Kidney (tissue), 14 donors: Measurements from ENCODE around the gene R3HDML. TPM values are rescaled to one million over a fixed set of nuclear protein-coding genes. Genes with fewer than 3 reads are reported as not detected.

Experiments
- DNase-seq, 5 donors: peaks; one replicate each; pipeline ENCODE4 v3.0.0-alpha.2; 2013 to 2020
- FAIRE-seq: peaks from 2 replicates; lab custom pipeline; 2012; peaks lifted over from hg19 to GRCh38; lab: Jason Lieb, UNC
- H3K27ac ChIP-seq, 2 donors: one replicate each; pipeline ENCODE4 v1.7.0; 2013; ENCODE audit warnings: low read depth in 2 of 2, low read length in 2 of 2, inconsistent platforms in 1 of 2
- H3K27me3 ChIP-seq: one replicate; pipeline ENCODE4 v1.7.1; 2013; ENCODE audit warnings: low read length, inconsistent platforms; ENCODE audit not compliant: control insufficient read depth, insufficient read depth
- H3K36me3 ChIP-seq, 3 donors: one replicate each; pipeline versions ENCODE4 v1.7.0 to v1.7.1; 2013; ENCODE audit warnings: low read length in 3 of 3, control low read depth in 1 of 3, inconsistent platforms in 1 of 3; ENCODE audit not compliant: insufficient read depth in 3 of 3, control insufficient read depth in 2 of 3
- H3K4me1 ChIP-seq, 3 donors: one replicate each; pipeline versions ENCODE4 v1.7.0 to v1.7.1; 2013; ENCODE audit warnings: low read length in 3 of 3, inconsistent platforms in 1 of 3, low read depth in 1 of 3; ENCODE audit not compliant: control insufficient read depth in 2 of 3, insufficient read depth in 2 of 3
- H3K4me3 ChIP-seq, 3 donors: one replicate each; pipeline versions ENCODE4 v1.7.0 to v1.8.1; 2013; ENCODE audit warnings: low read length in 3 of 3, control low read depth in 1 of 3, inconsistent platforms in 1 of 3
- H3K9ac ChIP-seq, 3 donors: one replicate each; pipeline versions ENCODE4 v1.7.0 to v1.7.1; 2013; ENCODE audit warnings: low read length in 3 of 3, control low read depth in 1 of 3, inconsistent platforms in 1 of 3
- H3K9me3 ChIP-seq, 3 donors: one replicate each; pipeline versions ENCODE4 v1.7.0 to v1.7.1; 2013; ENCODE audit warnings: low read length in 3 of 3, control low read depth in 1 of 3, inconsistent platforms in 1 of 3; ENCODE audit not compliant: control insufficient read depth in 2 of 3, insufficient read depth in 1 of 3
- intact Hi-C: fragments of 100-400 bp; cut with DNase I; formaldehyde crosslinking; loops from one replicate; pipeline ENCODE4 v1.11.1; 2022
- polyA plus RNA-seq: library from polyadenylated mRNA; stranded (reverse); fragments of 350-450 nt; fragmentation: Illumina TruSeq; extraction: RNeasy Lipid Tissue Mini Kit (QIAGEN cat#74804); gene quantifications from one replicate; pipeline ENCODE4 v1.2.3, GENCODE V29; 2014; ENCODE audit warnings: low read depth, low replicate concordance; ENCODE audit not compliant: insufficient read depth
- total RNA-seq: library from RNA; stranded (reverse); fragmentation: NEBNext Ultra II Directional; extraction: Animal tissue kit (Norgen Biotek cat#: 25700); gene quantifications from one replicate; pipeline ENCODE4 v1.2.1, GENCODE V29; 2021
- TF ChIP-seq, protein P1 (sequence below): IDR thresholded peaks from 3 replicates; pipeline ENCODE4 v1.5.1; 2012; ENCODE audit warnings: mild to moderate bottlenecking, moderate library complexity, borderline replicate concordance; ENCODE audit not compliant: insufficient read depth; ENCODE audit errors: extremely low read depth
- donor health status: control.
- donor health status: control.
- donor health status: control.
- donor health status: control.
- donor health status: control.
- donor health status: DM: yes; HTN: yes; CAD: no.
- donor health status: Normal renal cell carcinoma (clear cell type).

R3HDML gene
- total and polyA plus RNA-seq, 2 donors from 2014 or later, result not detected

DNA sequence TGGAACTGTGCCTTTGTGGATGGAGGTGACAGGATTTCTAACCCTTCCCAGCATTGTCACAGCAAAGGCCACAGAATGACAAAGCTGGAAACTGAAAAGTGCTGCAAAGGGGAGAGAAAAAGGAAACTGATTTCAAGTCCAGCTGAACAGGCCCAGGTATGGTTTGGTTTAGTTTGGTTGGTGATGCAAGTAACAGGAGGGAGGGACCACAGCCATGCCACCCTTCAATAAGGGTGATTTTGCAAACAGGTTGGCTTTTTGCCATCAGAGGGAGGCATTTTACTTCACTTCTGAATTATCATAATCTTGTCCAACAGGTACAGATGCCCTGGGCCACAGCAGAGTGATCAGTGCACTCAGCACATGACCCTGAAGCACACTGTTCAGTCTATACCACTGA is 32.5 kb upstream of the R3HDML start:
- Histone ChIP-seq H3K9me3 (no peaks in the 10 kb centered on the region), H3K36me3 (peaks cover 0 to 5% (median 4%) of the 10 kb centered on the region in 3 donors)
- intact Hi-C loops, result no loop called here

DNA sequence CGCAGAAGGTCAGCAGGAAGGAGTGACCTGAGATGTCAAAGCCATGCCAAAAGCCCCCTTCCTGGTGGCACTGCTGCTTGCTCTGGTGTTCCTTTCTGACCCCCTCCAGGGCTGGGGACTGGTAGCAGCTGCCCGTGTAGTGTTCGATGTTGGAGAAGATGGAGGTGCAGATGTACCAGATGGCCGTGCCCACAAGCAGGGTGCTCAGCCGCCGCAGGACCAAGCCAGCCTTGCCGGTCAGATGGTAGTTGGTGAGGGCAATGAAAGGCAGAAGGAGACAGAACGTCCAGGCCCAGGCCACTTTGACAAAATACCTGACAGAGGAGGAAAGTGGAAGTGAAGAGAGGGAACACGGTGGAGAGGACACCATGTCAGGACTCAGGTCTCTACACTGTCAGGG is 29.9 kb upstream of the R3HDML start:
- H3K27me3 ChIP-seq, result no peaks in the 10 kb centered on the region
- intact Hi-C loops, result no loop called here
- H3K4me3 ChIP-seq, result no peak overlapping the region
- peaks cover 0 to 5% (median 4%) of the 10 kb centered on the region in 3 donors for H3K36me3 ChIP-seq
- no peak overlapping the region for H3K27ac ChIP-seq
- no peaks in the 10 kb centered on the region for H3K9me3 ChIP-seq
- no peak for DNase-seq
- peaks cover 0 to 13% (median 7%) of the 10 kb centered on the region in 3 donors for H3K4me1 ChIP-seq
- TF ChIP-seq, protein P1, sequence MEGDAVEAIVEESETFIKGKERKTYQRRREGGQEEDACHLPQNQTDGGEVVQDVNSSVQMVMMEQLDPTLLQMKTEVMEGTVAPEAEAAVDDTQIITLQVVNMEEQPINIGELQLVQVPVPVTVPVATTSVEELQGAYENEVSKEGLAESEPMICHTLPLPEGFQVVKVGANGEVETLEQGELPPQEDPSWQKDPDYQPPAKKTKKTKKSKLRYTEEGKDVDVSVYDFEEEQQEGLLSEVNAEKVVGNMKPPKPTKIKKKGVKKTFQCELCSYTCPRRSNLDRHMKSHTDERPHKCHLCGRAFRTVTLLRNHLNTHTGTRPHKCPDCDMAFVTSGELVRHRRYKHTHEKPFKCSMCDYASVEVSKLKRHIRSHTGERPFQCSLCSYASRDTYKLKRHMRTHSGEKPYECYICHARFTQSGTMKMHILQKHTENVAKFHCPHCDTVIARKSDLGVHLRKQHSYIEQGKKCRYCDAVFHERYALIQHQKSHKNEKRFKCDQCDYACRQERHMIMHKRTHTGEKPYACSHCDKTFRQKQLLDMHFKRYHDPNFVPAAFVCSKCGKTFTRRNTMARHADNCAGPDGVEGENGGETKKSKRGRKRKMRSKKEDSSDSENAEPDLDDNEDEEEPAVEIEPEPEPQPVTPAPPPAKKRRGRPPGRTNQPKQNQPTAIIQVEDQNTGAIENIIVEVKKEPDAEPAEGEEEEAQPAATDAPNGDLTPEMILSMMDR, result no peak
- no peak for FAIRE-seq
- no peak overlapping the region for H3K9ac ChIP-seq

More for the DNA sequence above, 32.5 kb upstream of the R3HDML start:
- DNase-seq, result no peak
- Histone ChIP-seq H3K4me1 (no peaks in the 10 kb centered on the region), H3K27me3 (no peaks in the 10 kb centered on the region), H3K4me3 (no peak overlapping the region), H3K27ac (no peak overlapping the region), H3K9ac (no peak overlapping the region)
- TF ChIP-seq, protein P1, result no peak
- FAIRE-seq, result no peak

DNA sequence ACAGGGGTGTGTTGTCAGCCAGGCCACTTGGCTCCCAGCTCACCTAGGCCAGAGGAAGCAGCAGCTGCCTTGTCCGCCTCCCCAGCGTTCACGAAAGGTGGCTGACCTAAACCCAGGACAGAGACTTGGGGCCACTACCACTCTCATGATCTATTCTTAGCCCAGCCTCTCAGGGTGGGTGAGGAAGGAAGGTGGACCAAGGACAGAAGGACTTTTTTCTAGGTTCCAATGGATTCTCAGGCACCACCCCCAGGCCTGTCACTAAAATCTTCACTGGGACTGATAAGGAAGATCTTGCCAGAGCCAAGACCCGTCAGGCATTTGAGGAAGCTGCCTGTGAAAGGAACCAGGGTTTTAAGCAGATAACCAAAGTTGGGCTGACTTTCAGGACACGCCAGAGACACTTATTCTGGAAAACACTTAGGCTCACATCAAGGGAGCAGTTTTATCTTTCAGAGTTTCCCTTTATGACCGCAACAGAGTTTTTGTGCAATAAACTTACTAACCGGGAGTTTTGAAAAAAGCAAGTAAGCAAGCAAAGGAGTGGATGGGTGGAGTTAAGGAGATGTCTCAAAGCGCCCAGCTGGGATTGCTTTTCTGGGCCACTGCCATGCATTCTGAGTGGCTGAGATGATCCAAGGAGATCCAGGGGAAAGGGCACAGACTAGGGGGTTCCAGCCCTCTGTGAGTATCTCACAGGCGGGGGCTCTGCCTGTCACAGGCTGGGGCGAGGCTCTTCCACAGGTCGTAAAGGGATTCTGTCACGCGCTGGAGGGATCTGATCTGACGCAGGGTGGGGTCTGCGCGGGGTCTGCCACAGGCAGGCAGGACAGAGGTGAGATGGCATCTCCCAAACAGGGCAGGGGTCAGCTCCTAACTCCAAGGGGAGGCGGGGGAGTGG is 26.8 kb upstream of the R3HDML start:
- Histone ChIP-seq H3K4me3 (peak overlapping the region; percentile 88 to 97 (median 97)), H3K27me3 (no peaks in the 10 kb centered on the region), H3K27ac (no peak overlapping the region), H3K4me1 (peaks cover 0 to 13% (median 7%) of the 10 kb centered on the region in 3 donors), H3K9ac (peak overlapping the region; percentile 78 to 97 (median 91)), H3K36me3 (peaks cover 0 to 5% (median 4%) of the 10 kb centered on the region in 3 donors), H3K9me3 (no peaks in the 10 kb centered on the region)
- intact Hi-C loops, result loop anchor here (5.0 kb wide), 1 partner anchor 93 kb away; no protein-coding TSS in a partner anchor
- FAIRE-seq (no peak), DNase-seq (peak in 1 of 5 donors; percentile 39)
- TF ChIP-seq, protein P1, result no peak
